ENCODE measurements around the gene C17orf107.
"Not testable (repeated sequence)": the region's sequence is repeated elsewhere in the genome, so short reads cannot be mapped to it uniquely, and the experiment has no call there.

GRCh38 chr17:4926577-4927335 lies 27.4 kb downstream of the C17orf107 start:
- TF ChIP-seq, protein P1, sequence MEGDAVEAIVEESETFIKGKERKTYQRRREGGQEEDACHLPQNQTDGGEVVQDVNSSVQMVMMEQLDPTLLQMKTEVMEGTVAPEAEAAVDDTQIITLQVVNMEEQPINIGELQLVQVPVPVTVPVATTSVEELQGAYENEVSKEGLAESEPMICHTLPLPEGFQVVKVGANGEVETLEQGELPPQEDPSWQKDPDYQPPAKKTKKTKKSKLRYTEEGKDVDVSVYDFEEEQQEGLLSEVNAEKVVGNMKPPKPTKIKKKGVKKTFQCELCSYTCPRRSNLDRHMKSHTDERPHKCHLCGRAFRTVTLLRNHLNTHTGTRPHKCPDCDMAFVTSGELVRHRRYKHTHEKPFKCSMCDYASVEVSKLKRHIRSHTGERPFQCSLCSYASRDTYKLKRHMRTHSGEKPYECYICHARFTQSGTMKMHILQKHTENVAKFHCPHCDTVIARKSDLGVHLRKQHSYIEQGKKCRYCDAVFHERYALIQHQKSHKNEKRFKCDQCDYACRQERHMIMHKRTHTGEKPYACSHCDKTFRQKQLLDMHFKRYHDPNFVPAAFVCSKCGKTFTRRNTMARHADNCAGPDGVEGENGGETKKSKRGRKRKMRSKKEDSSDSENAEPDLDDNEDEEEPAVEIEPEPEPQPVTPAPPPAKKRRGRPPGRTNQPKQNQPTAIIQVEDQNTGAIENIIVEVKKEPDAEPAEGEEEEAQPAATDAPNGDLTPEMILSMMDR (IDR thresholded peaks at IDR 0.05): not testable (repeated sequence)
- TF ChIP-seq ZFX (IDR thresholded peaks at IDR 0.05; ENCODE audit: borderline replicate concordance): not testable (repeated sequence)

All from 22Rv1 (cell line).